Measurements from ENCODE around the gene ONECUT3. TPM values are rescaled to one million over a fixed set of nuclear protein-coding genes. Genes with fewer than 3 reads are reported as not detected.

The ONECUT3 gene
- total and polyA plus RNA-seq, 10 of the 15 experiments (the other 5 are each of a cell fraction or from before 2014, with no cell fraction given), result not detected

- no peaks in the 10 kb centered on the region; the same call in 1 of the 2 replicates for H3K79me2 ChIP-seq (ENCODE audit: control insufficient read depth, insufficient read depth, low read length)
- no peaks in the 10 kb centered on the region for H4K20me1 ChIP-seq (ENCODE audit: control insufficient read depth, insufficient read depth)
- H3K27me3 ChIP-seq (replicated peaks in 1 of 2; ENCODE audit: control insufficient read depth in 2 of 2, insufficient read depth in 2 of 2, low read length in 1 of 2), result no peaks in the 10 kb centered on the region
- CTCF ChIA-PET, result interaction anchor here (0.9 kb wide), 1 partner anchor 14 kb away, joined by 3 read pairs; no protein-coding TSS in a partner anchor
- SMC1A ChIA-PET (ENCODE audit: uncharacterized antibody, unreplicated experiment), result no interaction called here
- TSS peak; percentile 57 for BruUV-seq (replicated peaks)
- intact Hi-C loops (cut with micrococcal nuclease; ENCODE audit: unreplicated experiment) (no loop called here), in situ Hi-C loops (cut with MboI) (no loop called here)
- H3K4me1 ChIP-seq (ENCODE audit: control insufficient read depth, insufficient read depth, low read length), result no peaks in the 10 kb centered on the region
- H3K9me3 ChIP-seq (replicated peaks; ENCODE audit: control insufficient read depth, insufficient read depth, low read length), result no peaks in the 10 kb centered on the region
- no peak for DNase-seq (ENCODE audit: low read depth, low spot score)
- POLR2A ChIA-PET, result no interaction called here
- H3K27ac ChIP-seq (ENCODE audit: control insufficient read depth, insufficient read depth), result no peak overlapping the region
- no peak overlapping the region for H2AFZ ChIP-seq (ENCODE audit: control insufficient read depth, low read depth, low read length)
- no peak for FAIRE-seq
- TF ChIP-seq SPI1 (IDR thresholded peaks at IDR 0.05; ENCODE audit: borderline replicate concordance, insufficient read depth, low read depth, low read length), result no peak
- no peak for TF ChIP-seq ZNF622 (IDR thresholded peaks at IDR 0.05)
- TF ChIP-seq RFX5 (IDR thresholded peaks at IDR 0.05; ENCODE audit: low read depth, low read length), result no peak
- TF ChIP-seq CREB1 (IDR thresholded peaks at IDR 0.05; ENCODE audit: low read depth), result no peak
- TF ChIP-seq HDGF (IDR thresholded peaks at IDR 0.05), result no peak
- no peak for TF ChIP-seq POLR2AphosphoS2 (IDR thresholded peaks at IDR 0.05; ENCODE audit: low read depth, low read length)
- TF ChIP-seq BCL11A (IDR thresholded peaks at IDR 0.05; ENCODE audit: low read depth, low read length), result no peak
- TF ChIP-seq ASH2L (IDR thresholded peaks at IDR 0.05; ENCODE audit: borderline replicate concordance, low read depth), result no peak
- no peak overlapping the region for H3K4me3 ChIP-seq
- peaks cover 6 to 19% of the 10 kb centered on the region in 2 experiments; a peak in 3 of 4 replicates for H3K36me3 ChIP-seq (ENCODE audit: control insufficient read depth in 2 of 2, insufficient read depth in 2 of 2, low read length in 1 of 2)
- H3K9ac ChIP-seq (ENCODE audit: control insufficient read depth, insufficient read depth, low read length), result no peak overlapping the region
- WGBS (ENCODE audit: insufficient coverage, insufficient replicate concordance, low lambda C conversion rate, missing lambda C conversion rate), result 77% methylated on average over 14 of the region's 14 CpGs
- no peak overlapping the region for H3K4me2 ChIP-seq (ENCODE audit: control insufficient read depth, insufficient read depth)
- ATAC-seq, result no peak
- RAD21 ChIA-PET (ENCODE audit: unreplicated experiment), result no interaction called here
Measured at GRCh38 chr19:1824252-1824622, 70.9 kb downstream of the ONECUT3 start.
